Measurements from ENCODE around the gene DDX10. TPM values are rescaled to one million over a fixed set of nuclear protein-coding genes. Genes with fewer than 3 reads are reported as not detected.

DDX10 gene
- total and polyA plus RNA-seq, 9 of the 15 experiments (the other 6 are each of a cell fraction or from before 2014, with no cell fraction given) = 33.9 to 94.6 (median 50.7) TPM

DNA sequence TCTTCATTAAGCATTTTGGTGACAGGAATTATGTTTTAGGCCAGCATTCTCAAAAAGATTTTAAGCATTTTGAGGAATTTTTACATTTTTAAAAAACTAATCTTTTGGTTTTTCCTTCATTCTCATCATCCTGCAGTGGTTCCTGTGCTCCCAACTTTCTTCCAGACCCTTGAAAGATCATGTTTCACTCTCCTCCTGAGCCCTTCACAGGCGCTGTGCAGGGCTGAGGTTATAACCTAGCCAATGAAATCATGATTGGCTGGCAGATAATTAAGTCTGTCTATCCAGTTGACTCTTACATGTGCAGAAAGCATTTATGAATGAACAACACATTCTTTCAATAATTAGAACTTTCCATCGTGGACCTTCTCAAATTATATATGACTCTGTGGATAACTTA, 226.3 kb downstream of the DDX10 start:
- in situ Hi-C loops (cut with MboI) = no loop called here
- H3K4me3 ChIP-seq = no peak overlapping the region
- POLR2A ChIA-PET = no interaction called here
- no peak overlapping the region for H3K27ac ChIP-seq (ENCODE audit: extremely low read depth, low read depth, low read length)
- no peak overlapping the region for H3K4me2 ChIP-seq (ENCODE audit: insufficient read depth, low read length)
- no peak for DNase-seq (ENCODE audit: extremely low read depth in 1 of 4, low spot score in 3 of 4)
- CTCF ChIA-PET (ENCODE audit: low intra/inter-chr PET ratio) = no interaction called here
- H3K9ac ChIP-seq (ENCODE audit: insufficient read depth in 1 of 2, low read depth in 2 of 2, low read length in 2 of 2) = no peak overlapping the region
- no peak for ATAC-seq
- H2AFZ ChIP-seq (ENCODE audit: low read depth, low read length) = no peak overlapping the region
- TF ChIP-seq RAD51 (IDR thresholded peaks at IDR 0.05; ENCODE audit: borderline replicate concordance, low read depth) (no peak), ZNF143 (CRISPR knock-in tag; IDR thresholded peaks at IDR 0.05) (no peak), POLR2AphosphoS5 (IDR thresholded peaks at IDR 0.05; ENCODE audit: control insufficient read depth, insufficient read depth, low read depth, low read length) (no peak), CCAR2 (IDR thresholded peaks at IDR 0.05; ENCODE audit: low read depth, low read length) (no peak), IRF2 (CRISPR knock-in tag; IDR thresholded peaks at IDR 0.05) (no peak), WHSC1 (IDR thresholded peaks at IDR 0.05; ENCODE audit: low read length) (no peak), ETV6 (IDR thresholded peaks at IDR 0.05; ENCODE audit: borderline replicate concordance in 1 of 2, low read depth in 2 of 2, low read length in 1 of 2) (no peak), ETV6 (CRISPR knock-in tag; IDR thresholded peaks at IDR 0.05; ENCODE audit: borderline replicate concordance) (no peak), NR4A1 (CRISPR knock-in tag; IDR thresholded peaks at IDR 0.05) (no peak), NR4A1 (tag; IDR thresholded peaks at IDR 0.05) (no peak)
- TF ChIP-seq, protein P1, sequence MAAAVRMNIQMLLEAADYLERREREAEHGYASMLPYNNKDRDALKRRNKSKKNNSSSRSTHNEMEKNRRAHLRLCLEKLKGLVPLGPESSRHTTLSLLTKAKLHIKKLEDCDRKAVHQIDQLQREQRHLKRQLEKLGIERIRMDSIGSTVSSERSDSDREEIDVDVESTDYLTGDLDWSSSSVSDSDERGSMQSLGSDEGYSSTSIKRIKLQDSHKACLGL (CRISPR knock-in tag; IDR thresholded peaks at IDR 0.05; ENCODE audit: borderline replicate concordance, poor library complexity, severe bottlenecking) = no peak
- TF ChIP-seq, protein P2, sequence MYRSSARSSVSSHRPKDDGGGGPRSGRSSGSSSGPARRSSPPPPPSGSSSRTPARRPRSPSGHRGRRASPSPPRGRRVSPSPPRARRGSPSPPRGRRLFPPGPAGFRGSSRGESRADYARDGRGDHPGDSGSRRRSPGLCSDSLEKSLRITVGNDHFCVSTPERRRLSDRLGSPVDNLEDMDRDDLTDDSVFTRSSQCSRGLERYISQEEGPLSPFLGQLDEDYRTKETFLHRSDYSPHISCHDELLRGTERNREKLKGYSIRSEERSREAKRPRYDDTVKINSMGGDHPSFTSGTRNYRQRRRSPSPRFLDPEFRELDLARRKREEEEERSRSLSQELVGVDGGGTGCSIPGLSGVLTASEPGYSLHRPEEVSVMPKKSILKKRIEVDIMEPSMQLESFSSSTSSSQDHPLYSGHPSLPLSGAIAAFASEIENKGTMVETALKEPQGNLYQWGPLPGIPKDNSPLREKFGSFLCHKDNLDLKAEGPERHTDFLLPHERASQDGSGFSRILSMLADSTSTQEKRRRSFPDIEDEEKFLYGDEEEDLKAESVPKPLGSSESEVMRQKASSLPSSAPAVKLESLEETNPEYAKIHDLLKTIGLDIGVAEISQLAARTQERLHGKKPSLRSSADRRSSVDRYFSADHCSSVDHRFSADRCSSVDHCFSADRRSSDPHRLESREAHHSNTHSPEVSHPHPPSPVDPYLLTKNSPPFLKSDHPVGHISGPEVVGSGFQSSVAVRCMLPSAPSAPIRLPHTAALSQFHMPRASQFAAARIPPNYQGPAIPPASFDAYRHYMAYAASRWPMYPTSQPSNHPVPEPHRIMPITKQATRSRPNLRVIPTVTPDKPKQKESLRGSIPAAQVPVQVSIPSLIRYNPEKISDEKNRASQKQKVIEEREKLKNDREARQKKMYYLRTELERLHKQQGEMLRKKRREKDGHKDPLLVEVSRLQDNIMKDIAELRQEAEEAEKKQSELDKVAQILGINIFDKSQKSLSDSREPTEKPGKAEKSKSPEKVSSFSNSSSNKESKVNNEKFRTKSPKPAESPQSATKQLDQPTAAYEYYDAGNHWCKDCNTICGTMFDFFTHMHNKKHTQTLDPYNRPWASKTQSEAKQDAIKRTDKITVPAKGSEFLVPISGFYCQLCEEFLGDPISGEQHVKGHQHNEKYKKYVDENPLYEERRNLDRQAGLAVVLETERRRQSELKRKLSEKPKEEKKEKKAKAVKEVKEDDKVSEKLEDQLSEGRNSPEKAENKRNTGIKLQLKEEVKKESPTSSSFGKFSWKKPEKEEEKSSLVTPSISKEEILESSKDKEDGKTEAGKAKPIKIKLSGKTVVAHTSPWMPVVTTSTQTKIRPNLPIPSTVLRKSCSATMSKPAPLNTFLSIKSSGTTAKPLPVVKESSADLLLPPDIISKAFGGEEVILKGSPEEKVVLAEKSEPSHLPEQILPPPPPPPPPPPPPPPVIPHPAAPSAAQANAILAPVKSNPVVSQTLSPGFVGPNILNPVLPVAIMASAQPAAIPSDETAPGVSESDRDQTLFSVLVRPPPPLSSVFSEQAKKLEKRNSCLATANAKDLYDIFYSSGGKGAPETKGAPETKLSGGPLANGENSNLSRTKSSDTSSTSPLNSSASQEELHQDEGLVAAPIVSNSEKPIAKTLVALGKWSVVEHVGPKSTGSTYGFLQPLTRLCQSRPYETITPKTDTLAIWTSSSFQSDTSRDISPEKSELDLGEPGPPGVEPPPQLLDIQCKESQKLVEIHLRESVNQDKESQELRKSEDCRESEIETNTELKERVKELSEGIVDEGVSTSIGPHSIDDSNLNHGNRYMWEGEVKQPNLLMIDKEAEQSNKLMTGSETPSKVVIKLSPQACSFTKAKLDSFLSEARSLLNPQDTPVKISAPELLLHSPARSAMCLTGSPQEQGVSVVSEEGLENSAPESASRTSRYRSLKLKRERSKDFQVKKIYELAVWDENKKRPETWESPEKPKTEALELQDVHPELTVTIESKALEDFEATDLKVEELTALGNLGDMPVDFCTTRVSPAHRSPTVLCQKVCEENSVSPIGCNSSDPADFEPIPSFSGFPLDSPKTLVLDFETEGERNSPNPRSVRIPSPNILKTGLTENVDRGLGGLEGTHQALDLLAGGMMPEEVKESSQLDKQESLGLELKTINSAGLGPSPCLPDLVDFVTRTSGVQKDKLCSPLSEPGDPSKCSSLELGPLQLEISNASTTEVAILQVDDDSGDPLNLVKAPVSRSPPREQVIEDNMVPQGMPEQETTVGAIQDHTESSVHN (IDR thresholded peaks at IDR 0.05; ENCODE audit: borderline replicate concordance in 1 of 2, low read depth in 1 of 2) = no peak
- H3K9me3 ChIP-seq (replicated peaks; ENCODE audit: control insufficient read depth, insufficient read depth, low read depth, low read length) = no peaks in the 10 kb centered on the region
- no peaks in the 10 kb centered on the region for H3K27me3 ChIP-seq (ENCODE audit: control insufficient read depth in 2 of 2, insufficient read depth in 2 of 2, low read length in 2 of 2)
- H3K36me3 ChIP-seq (ENCODE audit: control insufficient read depth, insufficient read depth, low read length) = no peaks in the 10 kb centered on the region
- WGBS (ENCODE audit: insufficient coverage, low coverage, missing lambda C conversion rate) = 76% methylated on average over 2 of the region's 2 CpGs
- H3K79me2 ChIP-seq (ENCODE audit: control insufficient read depth, insufficient read depth, low read length) = no peaks in the 10 kb centered on the region
- no peaks in the 10 kb centered on the region for H3K4me1 ChIP-seq (replicated peaks in 1 of 2; ENCODE audit: control insufficient read depth in 2 of 2, insufficient read depth in 2 of 2, low read length in 2 of 2)
- BruUV-seq (replicated peaks) = no TSS peak
- H4K20me1 ChIP-seq (replicated peaks; ENCODE audit: control insufficient read depth, insufficient read depth, low read length) = no peaks in the 10 kb centered on the region
- FAIRE-seq = no peak
- intact Hi-C loops (cut with micrococcal nuclease) = no loop called here
- H3K9me1 ChIP-seq (ENCODE audit: control insufficient read depth, insufficient read depth, low read length) = no peaks in the 10 kb centered on the region
